Mononuclear cell (primary cell): ENCODE data around the gene GFOD1. TPM values are rescaled to one million over a fixed set of nuclear protein-coding genes. Genes with fewer than 3 reads are reported as not detected.

ENCODE experiments used
- H3K27me3 ChIP-seq: 2 replicates; pipeline ENCODE4 v1.6.0; 2011; ENCODE audit warnings: low read length, control low read depth; ENCODE audit not compliant: insufficient read depth
- H3K4me1 ChIP-seq: 2 replicates; pipeline ENCODE4 v1.5.1; 2011; ENCODE audit warnings: mild to moderate bottlenecking, low read length, control low read depth; ENCODE audit not compliant: insufficient read depth
- H3K4me3 ChIP-seq: 2 replicates; pipeline ENCODE4 v1.5.1; 2011; ENCODE audit warnings: mild to moderate bottlenecking, low read length, moderate library complexity
- H3K9me3 ChIP-seq: 2 replicates; pipeline ENCODE4 v1.5.1; 2011; ENCODE audit warnings: low read depth, mild to moderate bottlenecking, control low read depth, low read length
- total RNA-seq: library from RNA; depleted of rRNA; stranded (reverse); fragments of >200 nt; gene quantifications from one replicate; pipeline ENCODE4 v1.2.3, GENCODE V29; 2012

The GFOD1 gene
- total RNA-seq, 1 donor, result 10.3 TPM

DNA sequence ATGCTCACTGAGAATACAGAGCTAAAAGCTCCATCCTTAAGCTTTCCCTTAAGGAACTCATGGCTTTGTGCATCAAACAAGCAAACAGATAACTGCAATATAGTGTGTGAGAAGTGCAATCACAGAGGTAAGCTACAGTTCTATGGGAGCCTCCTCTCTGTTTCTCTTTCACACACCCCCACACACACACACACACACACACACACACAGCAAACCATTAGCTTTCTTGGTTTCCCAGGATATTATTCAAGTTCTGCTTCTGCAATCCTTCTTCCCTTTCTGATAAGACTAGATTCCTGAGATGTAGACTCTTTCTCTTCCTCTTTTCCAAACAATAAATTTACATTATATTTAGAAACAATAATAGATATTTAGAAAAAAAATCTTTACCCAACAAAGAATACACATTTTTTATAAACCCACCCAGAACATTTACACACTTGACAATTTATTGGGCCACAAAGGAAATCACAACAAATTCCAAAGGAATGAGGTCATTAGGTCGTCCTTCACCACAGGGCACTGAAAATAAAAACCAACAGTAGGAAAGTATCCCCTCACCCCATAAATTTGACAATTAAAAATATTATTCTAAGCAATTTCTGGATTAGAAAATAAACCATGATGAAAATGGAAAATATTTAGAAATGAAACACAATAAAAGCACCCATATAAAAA, 9.3 kb upstream of the GFOD1 start:
- Histone ChIP-seq H3K27me3 (no peaks in the 10 kb centered on the region), H3K9me3 (no peaks in the 10 kb centered on the region), H3K4me1 (peaks cover 12% of the 10 kb centered on the region), H3K4me3 (no peak overlapping the region)

DNA sequence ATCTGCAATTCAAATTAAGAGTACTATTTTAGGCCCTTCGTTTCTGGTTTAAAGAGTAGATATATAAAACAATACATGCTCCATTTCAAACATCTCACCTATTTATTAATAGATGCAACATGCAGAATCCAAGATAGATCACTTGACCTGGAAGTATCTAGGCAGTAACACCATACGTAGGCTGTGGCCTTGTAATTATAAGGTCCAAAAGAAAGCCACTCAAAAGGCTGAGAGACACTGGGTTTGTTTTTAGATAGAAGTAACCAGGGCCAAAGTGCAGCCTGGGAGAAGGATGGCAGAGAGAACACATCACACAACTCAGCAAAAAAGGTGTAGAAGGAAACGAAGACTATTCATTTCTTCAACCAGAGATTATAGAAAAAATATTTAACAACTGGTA, 8.4 kb upstream of the GFOD1 start:
- peaks cover 12% of the 10 kb centered on the region for H3K4me1 ChIP-seq
- no peaks in the 10 kb centered on the region for H3K27me3 ChIP-seq
- H3K9me3 ChIP-seq, result no peaks in the 10 kb centered on the region
- H3K4me3 ChIP-seq, result no peak overlapping the region

DNA sequence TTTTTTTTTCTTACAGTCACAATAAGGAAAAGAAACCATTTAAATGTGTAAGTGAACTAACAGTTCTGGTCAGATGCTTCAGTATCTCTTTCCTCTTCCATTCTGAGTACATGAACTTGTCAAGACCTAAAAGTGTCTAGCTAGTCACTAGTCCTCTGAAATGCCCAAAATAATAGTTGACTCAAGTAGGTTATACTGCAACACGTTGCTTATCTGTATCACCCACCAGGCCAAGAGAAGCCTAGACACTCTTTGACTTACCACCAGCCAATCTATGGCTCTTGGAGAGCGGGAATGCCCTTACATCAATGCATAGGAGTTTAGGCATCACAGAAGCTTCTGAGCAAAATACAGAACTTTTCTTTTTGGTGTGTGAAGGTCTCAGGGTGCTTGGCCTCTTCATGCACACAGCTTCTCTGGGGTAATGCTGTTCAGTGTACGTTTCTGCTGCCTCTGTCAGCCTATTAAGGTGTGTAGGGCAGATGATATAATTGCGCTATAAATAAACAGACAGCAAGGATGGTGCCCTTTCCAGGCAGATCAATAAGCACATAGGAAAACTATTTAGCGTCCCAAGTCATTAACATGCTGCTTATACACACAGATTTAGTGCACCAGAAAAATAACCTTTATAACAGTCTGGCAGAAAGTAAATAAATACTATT, 7.8 kb upstream of the GFOD1 start:
- peaks cover 12% of the 10 kb centered on the region for H3K4me1 ChIP-seq
- H3K9me3 ChIP-seq, result no peaks in the 10 kb centered on the region
- H3K4me3 ChIP-seq, result no peak overlapping the region
- no peaks in the 10 kb centered on the region for H3K27me3 ChIP-seq

DNA sequence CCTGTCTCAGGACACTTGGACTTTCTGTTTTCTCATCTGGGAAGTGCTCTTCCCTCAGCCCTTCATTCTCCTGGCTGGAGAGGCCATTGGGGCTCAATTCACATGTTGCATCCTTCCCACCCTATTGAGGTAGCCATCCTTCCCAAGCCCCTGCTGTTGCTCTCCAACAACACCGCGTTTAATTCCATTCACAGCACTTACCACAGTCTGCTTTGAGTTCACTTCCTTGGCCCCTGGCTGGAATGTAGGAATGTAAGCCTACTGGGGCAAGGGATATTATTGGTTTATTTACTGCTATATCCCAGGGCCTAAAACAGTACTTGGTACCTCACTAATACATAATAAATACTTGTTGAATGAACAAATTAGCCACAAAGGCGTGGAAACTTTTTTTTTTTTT, 6.7 kb upstream of the GFOD1 start:
- Histone ChIP-seq H3K27me3 (no peaks in the 10 kb centered on the region), H3K9me3 (no peaks in the 10 kb centered on the region), H3K4me3 (no peak overlapping the region), H3K4me1 (peaks cover 7% of the 10 kb centered on the region)

DNA sequence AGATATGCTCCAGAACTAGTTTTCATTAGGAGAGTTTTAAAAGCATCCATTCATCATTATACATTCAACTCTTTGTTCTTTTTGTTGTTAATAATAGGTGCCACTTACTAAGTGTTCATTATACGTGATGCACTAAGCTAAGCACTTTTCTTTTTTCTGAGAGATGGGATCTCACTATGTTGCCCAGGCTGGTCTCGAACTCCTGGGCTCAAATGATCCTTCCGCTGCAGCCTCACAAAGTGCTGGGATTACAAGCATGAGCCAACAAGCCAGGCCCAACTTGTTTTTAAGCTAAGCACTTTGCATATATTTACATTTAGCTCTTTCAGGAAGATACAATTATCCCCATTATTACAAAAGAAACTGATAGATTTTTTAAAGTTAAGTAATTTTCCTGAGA, 5.7 kb upstream of the GFOD1 start:
- no peaks in the 10 kb centered on the region for H3K9me3 ChIP-seq
- H3K4me3 ChIP-seq, result no peak overlapping the region
- H3K4me1 ChIP-seq, result peaks cover 7% of the 10 kb centered on the region
- H3K27me3 ChIP-seq, result no peaks in the 10 kb centered on the region

DNA sequence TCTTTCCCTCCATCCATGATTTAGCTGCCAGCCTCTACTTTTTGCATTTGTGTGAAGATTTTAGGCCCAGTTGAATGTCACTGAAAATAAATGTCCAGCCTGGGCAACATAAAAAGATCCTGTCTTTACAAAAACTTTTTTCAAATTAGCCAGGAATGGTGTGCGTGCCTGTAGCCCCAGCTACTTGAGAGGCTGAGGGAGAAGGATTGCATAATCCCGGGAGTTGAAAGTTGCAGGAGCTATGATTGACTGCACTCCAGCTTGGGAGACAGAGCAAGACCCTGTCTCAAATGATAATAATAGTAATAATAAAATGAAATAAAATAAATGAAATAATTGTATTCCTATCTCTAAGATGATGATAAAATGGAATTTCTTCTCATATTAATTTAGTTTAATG, 5.0 kb upstream of the GFOD1 start:
- Histone ChIP-seq H3K27me3 (no peaks in the 10 kb centered on the region), H3K4me1 (peaks cover 11% of the 10 kb centered on the region), H3K4me3 (no peak overlapping the region), H3K9me3 (no peaks in the 10 kb centered on the region)

DNA sequence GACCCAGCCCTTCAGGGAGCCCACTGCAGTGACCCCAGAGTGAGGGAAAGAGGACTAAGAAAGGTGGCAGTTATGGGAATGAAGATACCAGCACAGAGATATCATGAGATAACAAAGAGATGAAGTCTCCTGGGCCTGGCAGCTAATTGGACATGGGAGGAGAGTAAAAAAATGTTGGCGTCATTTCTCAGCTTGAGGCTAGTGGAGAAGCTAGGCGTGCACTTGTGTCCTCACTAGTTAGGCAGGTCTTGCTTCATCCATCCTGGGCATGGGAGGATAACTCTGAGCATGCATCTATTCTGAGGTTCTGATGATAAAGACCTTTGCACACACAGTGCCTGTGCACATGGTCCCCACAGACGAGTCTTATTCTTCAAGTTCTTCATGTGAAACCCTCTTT, 4.1 kb upstream of the GFOD1 start:
- Histone ChIP-seq H3K27me3 (no peaks in the 10 kb centered on the region), H3K4me3 (no peak overlapping the region), H3K4me1 (peaks cover 14% of the 10 kb centered on the region), H3K9me3 (no peaks in the 10 kb centered on the region)

DNA sequence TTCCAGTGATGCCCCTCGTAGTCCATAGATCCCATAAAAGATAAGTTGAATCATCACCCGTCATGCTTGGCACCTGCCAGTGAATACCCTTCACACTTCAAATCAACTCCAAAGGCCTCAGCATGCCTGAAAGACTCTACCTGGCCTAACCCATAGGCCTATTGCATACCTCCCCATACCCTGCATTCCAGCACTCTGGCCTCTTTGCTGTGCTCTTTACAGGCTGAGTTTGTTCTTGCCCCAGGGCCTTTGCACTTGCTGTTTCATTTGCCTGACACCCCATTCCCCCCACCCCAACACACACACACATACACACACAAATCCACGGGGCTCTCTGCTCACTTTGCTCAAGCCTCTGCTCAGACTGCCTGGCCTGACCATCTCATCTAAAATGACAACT, 3.0 kb upstream of the GFOD1 start:
- no peak overlapping the region for H3K4me3 ChIP-seq
- no peaks in the 10 kb centered on the region for H3K27me3 ChIP-seq
- H3K9me3 ChIP-seq, result no peaks in the 10 kb centered on the region
- peaks cover 17% of the 10 kb centered on the region for H3K4me1 ChIP-seq

DNA sequence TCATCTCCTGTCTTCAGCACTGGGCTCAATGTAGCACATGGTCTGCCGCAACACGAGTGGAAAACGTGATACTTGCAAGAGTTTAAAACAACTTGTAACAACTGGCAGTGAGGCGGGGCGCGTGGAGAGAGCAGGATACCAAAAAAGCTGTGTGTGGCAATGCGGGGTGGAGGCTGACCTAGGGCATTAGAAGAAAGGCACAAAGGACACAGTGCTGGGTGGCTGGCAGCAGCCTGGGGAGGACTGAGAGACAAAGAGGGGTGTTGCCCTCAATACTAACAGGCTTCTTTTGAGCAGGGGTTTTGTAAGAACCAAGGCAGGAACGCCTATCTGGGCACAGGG, 1.5 kb upstream of the GFOD1 start:
- peaks cover 31% of the 10 kb centered on the region for H3K4me1 ChIP-seq
- H3K4me3 ChIP-seq, result no peak overlapping the region
- H3K9me3 ChIP-seq, result no peaks in the 10 kb centered on the region
- H3K27me3 ChIP-seq, result no peaks in the 10 kb centered on the region

DNA sequence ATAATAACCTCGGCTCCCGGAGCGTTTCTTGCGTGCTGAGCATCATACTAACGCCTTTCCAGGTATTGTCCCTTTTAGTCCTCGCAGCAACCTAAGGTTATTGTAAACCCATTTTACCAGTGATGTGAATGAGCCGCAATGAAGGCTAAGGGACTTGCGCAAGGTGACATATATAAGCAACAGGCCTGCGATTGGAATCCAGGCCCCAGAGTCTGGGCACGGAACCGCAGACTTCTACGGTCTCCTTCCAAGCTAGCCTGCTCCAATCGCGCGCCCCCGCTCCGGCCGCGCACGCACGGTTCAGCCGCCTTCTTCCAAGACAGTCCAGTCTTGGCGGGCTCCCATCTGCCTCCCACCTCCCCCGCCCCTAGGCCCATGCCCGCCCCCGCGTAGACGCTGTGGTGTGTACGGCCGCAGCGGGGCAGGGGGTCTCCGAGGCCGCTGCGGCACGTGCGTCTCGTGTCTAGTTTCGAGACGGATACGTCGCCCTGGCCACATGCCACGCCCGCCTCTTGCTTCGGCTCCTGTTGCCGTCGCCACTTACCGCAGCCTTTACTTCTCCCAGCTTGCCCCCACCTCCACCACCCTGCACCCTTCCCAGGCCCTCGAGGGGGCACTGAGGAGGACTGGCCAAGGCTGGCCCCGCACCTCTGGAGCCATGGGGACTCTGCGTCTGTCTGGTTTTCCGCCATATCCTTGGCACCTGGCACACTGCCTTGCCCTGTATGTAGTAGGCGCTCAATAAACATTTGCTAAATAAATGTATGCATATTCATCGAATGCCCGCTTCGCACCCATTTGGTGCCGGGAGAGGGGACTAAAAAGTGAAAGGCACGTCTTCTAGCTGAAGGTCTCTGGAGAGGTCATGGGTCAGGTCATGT, 855 bp upstream of the GFOD1 start:
- Histone ChIP-seq H3K27me3 (no peaks in the 10 kb centered on the region), H3K4me1 (peaks cover 38% of the 10 kb centered on the region), H3K4me3 (peak overlapping the region; percentile 50), H3K9me3 (no peaks in the 10 kb centered on the region)

DNA sequence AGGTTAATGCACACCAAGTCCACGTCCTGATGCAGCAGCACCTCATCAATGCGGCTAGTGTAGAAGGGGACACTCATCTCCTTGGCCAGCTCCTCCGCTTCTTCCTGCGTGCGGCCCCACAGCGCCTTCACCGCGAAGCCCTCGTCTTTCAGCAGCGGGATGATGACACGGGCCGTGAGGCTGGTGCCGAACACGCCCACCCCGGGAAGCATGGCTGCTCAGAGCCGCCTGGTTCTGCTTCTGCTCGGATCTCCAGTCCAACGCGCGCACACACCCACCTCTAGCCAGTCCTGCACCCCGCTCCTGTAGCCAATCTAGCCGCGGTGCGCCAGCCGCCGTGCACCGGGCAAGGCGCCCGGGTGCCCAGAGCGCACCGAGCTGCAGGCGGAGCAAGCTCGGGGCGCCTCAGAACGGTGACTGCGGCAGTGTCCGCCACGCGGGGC, 700 bp downstream of the GFOD1 start:
- peaks cover 38% of the 10 kb centered on the region for H3K4me1 ChIP-seq
- H3K9me3 ChIP-seq, result no peaks in the 10 kb centered on the region
- H3K27me3 ChIP-seq, result no peaks in the 10 kb centered on the region
- H3K4me3 ChIP-seq, result peak overlapping the region; percentile 71

DNA sequence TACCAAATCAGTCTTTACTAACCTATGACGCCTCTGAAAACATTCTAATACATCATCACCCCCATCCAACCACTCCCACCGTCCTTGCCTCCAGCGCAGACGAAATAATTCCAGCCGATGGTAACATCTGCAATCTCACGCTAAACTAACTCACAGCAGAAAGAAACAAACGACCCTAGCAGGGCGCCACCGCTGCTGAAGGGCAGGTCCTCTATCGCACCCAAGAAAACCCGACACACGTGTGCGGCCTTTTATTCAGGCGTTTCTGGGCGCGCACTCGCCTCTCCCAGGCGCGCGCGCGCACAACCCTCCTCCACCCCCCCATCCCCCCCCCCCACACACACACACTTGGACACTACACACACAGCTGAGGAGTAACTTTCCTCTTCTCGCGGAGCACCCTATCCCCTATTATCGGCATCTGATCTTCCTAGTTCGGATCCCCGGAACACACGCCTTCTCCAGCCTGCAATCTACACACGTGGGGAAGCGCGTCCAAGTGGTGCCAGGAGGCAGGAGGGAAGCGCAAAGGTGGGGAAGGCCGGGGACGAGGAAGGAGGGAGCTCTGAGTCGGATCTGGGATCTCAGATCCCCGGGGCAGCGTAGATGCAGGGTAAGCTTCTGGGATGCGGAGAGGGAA, 1.4 kb downstream of the GFOD1 start:
- peak overlapping the region; percentile 71 for H3K4me3 ChIP-seq
- H3K9me3 ChIP-seq, result no peaks in the 10 kb centered on the region
- H3K27me3 ChIP-seq, result no peaks in the 10 kb centered on the region
- peaks cover 44% of the 10 kb centered on the region for H3K4me1 ChIP-seq

DNA sequence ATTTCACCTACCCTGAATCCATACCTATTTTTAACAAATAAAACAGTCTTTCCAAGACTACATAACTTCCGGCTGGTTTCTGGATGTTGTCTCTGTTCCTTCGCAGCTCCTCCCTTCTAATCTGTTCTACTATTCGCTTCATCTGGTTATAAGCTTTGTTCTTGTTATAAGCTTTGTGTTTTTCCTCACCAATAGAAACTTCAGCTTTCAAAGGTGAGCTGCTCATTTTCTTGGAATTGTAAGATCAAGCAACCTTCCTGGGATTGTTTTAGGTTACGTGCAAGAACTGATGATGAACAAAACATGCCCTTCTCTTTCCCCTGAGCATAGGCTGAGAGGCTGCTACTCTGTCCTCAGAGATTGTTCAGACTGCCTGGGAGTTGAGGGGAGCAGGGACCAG, 2.1 kb downstream of the GFOD1 start:
- Histone ChIP-seq H3K4me3 (peak overlapping the region; percentile 71), H3K9me3 (no peaks in the 10 kb centered on the region), H3K27me3 (no peaks in the 10 kb centered on the region), H3K4me1 (peaks cover 49% of the 10 kb centered on the region)

DNA sequence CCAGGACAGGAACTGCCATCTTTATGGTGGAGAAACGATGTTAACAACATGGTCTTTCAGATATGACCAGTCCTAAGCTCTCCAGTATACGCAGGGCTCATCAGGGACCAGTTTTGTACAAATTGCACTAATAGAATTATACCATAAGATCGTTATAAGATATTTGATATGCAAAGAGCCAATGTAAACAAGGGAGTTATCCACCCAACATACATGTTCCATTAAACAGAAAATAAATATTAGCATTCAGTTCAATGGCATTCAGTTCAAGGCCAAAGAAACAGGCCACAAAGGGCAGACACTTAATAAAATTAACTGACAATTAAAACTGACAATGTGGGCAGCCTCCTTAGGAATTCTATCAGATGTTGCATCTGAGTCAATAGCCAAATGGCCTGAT, 2.6 kb downstream of the GFOD1 start:
- H3K27me3 ChIP-seq, result no peaks in the 10 kb centered on the region
- H3K4me3 ChIP-seq, result no peak overlapping the region
- H3K9me3 ChIP-seq, result no peaks in the 10 kb centered on the region
- H3K4me1 ChIP-seq, result peaks cover 54% of the 10 kb centered on the region

DNA sequence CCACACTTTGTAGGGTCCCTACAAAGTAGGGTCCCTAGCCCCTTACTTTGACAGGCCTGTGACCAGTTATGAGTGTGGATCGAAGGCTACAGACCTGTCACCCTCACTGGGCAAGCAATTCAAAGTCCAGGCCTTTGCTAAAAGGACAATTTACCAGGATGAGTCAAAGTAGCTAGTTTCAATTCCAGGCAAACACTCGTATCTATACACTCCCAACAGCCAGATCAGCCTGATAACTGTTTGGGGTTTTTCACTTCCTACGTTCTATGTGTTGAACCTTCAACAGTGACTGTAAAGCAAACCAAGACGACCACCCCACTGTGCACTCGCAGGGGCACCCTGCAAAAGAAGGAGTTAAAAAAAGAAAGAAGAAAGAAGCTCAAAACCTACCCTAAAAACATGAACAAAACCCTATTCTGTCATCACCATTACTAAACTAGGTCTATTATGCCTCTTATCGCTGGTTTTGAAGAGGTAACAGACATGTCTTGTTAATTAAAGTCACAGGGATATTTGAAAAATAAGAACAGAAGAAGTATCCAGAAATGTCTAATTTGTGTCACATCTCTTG, 3.2 kb downstream of the GFOD1 start:
- Histone ChIP-seq H3K27me3 (no peaks in the 10 kb centered on the region), H3K4me1 (peaks cover 60% of the 10 kb centered on the region), H3K4me3 (no peak overlapping the region), H3K9me3 (no peaks in the 10 kb centered on the region)
